NCI-H524 treated with DMSO at 0.1 percent for 48 hours (cell line): ENCODE measurements around the gene MUC5B.
A peak's percentile ranks its signal among the peaks of the same experiment; 100 is the strongest.
"Not testable (repeated sequence)": the region's sequence is repeated elsewhere in the genome, so short reads cannot be mapped to it uniquely, and the experiment has no call there.

Experiments used
- DNase-seq: peaks from one replicate; lab custom pipeline; 2025; lab: John Stamatoyannopoulos, UW

Gene MUC5B

GRCh38 chr11:1233351-1234053 lies 10.6 kb downstream of the MUC5B start:
- no peak for DNase-seq

- no peak for DNase-seq
Observed at GRCh38 chr11:1234054-1234720, 11.3 kb downstream of the MUC5B start.

DNA sequence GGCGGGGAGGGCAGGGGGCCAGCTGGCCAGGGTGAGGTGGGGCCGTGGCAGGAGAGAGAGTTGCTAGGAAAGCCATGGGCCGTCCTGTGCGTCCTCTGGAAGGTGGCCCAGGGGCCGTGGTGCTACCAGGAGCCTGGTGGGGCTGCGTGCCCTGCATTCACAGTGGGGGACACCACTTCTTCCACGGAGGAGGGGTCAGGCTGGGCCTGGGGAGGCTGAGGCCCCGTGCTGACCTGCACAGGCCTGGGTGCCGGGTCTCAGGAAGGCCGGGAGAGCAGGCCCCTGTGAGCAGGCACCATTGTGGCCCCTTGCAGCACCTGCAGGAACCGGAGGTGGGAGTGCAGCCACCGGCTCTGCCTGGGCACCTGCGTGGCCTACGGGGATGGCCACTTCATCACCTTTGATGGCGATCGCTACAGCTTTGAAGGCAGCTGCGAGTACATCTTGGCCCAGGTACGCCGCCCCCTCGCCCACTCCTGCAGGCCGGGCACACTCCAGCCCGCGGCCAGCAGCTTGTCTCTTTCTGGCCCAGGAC lies 12.0 kb downstream of the MUC5B start:
- DNase-seq, result no peak

GRCh38 chr11:1235306-1235900 lies 12.5 kb downstream of the MUC5B start:
- peak; percentile 70 for DNase-seq

DNA sequence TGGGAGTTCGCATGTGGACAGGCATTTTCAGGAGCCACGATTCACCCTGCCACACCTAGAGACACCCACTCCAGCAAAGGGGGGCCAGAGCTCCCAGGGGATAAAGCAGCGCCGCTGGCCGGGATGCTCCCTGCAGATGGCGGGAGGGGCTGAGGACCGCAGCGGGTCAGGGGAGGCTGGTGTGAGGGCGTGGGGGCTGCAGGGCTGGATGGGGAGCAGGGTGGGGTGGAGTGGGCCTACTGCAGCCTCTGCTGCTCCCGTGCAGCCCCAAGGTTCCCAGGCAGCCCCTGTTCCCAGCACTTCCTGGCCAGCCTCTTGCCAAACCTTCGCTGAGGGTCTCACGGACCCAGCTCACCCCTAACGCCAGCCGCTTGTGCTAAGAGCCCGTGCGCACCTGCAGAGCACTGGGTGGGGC lies 13.0 kb downstream of the MUC5B start:
- DNase-seq, result no peak

GRCh38 chr11:1236316-1237127 lies 13.7 kb downstream of the MUC5B start:
- DNase-seq, result no peak

GRCh38 chr11:1237128-1237580 lies 14.3 kb downstream of the MUC5B start:
- DNase-seq, result no peak

DNA sequence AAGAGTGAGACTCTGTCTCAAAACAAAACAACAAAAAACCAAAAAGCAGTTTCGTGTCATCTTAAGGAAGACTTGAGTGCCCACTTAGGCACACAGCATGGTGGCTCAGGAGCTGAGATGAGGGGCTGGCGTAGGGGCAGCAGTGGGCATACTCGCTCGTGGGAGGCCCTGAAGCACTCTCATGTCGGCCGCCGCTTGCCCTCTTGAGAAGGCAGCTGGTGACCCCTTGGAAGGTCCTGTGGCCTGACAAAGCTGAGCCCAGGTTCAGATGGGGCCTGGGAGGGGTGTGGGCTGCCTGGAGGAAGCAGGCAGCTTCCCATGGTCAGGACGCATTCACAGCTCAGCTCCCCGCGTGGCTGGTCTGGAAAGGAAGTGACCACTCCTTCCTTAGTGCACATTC lies 15.0 kb downstream of the MUC5B start:
- DNase-seq, result no peak

DNA sequence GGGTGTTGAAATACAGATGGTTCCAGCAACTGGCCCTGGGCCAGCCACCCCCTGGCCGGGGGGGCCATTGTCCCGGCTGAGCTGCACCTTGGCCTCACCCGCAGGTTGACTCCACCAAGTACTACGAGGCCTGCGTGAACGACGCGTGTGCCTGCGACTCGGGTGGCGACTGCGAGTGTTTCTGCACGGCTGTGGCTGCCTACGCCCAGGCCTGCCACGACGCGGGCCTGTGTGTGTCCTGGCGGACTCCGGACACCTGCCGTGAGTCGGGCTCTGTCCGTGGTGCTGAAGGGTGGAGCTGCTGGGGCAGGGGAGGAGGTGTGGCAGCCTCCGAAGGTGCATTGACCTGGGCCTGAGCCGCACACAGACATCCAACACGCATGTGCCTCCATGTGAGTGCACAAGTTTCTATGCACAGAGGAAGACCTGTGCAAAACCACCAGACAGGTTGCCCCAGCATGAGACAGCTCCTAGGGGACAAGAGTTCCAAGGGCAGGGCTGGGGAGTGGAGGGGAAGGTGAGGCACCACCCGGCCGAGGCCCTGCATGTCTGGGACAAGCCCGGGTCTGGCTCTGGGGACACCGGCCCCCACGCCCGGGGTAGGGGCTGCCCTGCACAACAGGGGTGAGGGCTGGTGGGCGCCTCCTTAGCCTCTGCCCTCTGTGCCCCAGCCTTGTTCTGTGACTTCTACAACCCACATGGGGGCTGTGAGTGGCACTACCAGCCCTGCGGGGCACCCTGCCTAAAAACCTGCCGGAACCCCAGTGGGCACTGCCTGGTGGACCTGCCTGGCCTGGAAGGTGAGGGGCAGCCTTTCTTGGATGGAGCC lies 16.1 kb downstream of the MUC5B start:
- DNase-seq, result no peak

- DNase-seq, result no peak
Observed at GRCh38 chr11:1239596-1240205, 16.8 kb downstream of the MUC5B start.

DNA sequence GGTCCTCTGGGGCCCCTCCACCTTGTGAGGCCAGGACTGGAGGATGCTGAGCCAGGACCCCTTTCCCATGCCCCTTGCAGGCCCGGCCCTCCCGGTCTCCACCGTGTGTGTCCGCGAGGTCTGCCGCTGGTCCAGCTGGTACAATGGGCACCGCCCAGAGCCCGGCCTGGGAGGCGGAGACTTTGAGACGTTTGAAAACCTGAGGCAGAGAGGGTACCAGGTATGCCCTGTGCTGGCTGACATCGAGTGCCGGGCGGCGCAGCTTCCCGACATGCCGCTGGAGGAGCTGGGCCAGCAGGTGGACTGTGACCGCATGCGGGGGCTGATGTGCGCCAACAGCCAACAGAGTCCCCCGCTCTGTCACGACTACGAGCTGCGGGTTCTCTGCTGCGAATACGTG lies 17.9 kb downstream of the MUC5B start:
- DNase-seq, result no peak

- no peak for DNase-seq
Observed at GRCh38 chr11:1241706-1242105, 18.8 kb downstream of the MUC5B start.

DNA sequence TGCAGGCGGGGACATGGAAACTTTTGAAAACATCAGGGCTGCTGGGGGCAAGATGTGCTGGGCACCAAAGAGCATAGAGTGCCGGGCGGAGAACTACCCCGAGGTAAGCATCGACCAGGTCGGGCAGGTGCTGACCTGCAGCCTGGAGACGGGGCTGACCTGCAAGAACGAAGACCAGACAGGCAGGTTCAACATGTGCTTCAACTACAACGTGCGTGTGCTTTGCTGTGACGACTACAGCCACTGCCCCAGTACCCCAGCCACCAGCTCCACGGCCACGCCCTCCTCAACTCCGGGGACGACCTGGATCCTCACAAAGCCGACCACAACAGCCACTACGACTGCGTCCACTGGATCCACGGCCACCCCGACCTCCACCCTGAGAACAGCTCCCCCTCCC lies 19.4 kb downstream of the MUC5B start:
- no peak for DNase-seq

DNA sequence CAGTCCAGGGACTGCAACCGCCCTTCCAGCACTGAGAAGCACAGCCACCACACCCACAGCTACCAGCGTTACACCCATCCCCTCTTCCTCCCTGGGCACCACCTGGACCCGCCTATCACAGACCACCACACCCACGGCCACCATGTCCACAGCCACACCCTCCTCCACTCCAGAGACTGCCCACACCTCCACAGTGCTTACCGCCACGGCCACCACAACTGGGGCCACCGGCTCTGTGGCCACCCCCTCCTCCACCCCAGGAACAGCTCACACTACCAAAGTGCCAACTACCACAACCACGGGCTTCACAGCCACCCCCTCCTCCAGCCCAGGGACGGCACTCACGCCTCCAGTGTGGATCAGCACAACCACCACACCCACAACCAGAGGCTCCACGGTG lies 19.9 kb downstream of the MUC5B start:
- DNase-seq, result not testable (repeated sequence)

DNA sequence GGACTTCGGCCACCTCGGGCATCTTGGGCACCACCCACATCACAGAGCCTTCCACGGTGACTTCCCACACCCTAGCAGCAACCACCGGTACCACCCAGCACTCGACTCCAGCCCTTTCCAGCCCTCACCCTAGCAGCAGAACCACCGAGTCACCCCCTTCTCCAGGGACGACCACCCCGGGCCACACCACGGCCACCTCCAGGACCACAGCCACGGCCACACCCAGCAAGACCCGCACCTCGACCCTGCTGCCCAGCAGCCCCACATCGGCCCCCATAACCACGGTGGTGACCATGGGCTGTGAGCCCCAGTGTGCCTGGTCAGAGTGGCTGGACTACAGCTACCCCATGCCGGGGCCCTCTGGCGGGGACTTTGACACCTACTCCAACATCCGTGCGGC lies 20.7 kb downstream of the MUC5B start:
- DNase-seq, result not testable (repeated sequence)

DNA sequence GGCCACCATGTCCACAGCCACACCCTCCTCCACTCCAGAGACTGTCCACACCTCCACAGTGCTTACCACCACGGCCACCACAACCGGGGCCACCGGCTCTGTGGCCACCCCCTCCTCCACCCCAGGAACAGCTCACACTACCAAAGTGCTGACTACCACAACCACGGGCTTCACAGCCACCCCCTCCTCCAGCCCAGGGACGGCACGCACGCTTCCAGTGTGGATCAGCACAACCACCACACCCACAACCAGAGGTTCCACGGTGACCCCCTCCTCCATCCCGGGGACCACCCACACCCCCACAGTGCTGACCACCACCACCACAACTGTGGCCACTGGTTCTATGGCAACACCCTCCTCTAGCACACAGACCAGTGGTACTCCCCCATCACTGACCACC lies 21.7 kb downstream of the MUC5B start:
- DNase-seq, result not testable (repeated sequence)

DNA sequence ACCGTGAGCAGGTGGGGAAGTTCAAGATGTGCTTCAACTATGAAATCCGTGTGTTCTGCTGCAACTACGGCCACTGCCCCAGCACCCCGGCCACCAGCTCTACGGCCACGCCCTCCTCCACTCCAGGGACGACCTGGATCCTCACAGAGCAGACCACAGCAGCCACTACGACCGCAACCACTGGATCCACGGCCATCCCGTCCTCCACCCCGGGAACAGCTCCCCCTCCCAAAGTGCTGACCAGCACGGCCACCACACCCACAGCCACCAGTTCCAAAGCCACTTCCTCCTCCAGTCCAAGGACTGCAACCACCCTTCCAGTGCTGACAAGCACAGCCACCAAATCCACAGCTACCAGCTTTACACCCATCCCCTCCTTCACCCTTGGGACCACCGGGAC lies 22.9 kb downstream of the MUC5B start:
- DNase-seq, result not testable (repeated sequence)

DNA sequence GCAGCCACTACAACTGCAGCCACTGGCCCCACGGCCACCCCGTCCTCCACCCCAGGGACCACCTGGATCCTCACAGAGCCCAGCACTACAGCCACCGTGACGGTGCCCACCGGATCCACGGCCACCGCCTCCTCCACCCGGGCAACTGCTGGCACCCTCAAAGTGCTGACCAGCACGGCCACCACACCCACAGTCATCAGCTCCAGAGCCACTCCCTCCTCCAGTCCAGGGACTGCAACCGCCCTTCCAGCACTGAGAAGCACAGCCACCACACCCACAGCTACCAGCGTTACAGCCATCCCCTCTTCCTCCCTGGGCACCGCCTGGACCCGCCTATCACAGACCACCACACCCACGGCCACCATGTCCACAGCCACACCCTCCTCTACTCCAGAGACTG lies 23.4 kb downstream of the MUC5B start:
- not testable (repeated sequence) for DNase-seq

DNA sequence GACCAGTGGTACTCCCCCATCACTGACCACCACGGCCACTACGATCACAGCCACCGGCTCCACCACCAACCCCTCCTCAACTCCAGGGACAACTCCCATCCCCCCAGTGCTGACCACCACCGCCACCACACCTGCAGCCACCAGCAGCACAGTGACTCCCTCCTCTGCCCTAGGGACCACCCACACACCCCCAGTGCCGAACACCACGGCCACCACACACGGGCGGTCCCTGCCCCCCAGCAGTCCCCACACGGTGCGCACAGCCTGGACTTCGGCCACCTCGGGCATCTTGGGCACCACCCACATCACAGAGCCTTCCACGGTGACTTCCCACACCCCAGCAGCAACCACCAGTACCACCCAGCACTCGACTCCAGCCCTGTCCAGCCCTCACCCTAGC lies 24.2 kb downstream of the MUC5B start:
- DNase-seq, result not testable (repeated sequence)

DNA sequence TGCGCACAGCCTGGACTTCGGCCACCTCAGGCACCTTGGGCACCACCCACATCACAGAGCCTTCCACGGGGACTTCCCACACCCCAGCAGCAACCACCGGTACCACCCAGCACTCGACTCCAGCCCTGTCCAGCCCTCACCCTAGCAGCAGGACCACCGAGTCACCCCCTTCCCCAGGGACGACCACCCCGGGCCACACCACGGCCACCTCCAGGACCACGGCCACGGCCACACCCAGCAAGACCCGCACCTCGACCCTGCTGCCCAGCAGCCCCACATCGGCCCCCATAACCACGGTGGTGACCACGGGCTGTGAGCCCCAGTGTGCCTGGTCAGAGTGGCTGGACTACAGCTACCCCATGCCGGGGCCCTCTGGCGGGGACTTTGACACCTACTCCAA lies 26.1 kb downstream of the MUC5B start:
- DNase-seq, result not testable (repeated sequence)

- not testable (repeated sequence) for DNase-seq
Observed at GRCh38 chr11:1250411-1250810, 27.5 kb downstream of the MUC5B start.
